Stimulated activated CD4-positive, alpha-beta T cell treated with anti-CD3 and anti-CD28 coated beads, Interleukin-1b, Interleukin-23, amount 100 ng/mL, for 24 hours (primary cell): Measurements from ENCODE around the gene PDF.
A peak's percentile ranks its signal among the peaks of the same experiment; 100 is the strongest.

Experiments used
- DNase-seq, 4 experiments: peaks; one replicate each; pipeline ENCODE4 v3.0.0-alpha.2; 2020; ENCODE audit warnings: low read depth in 4 of 4, low spot score in 1 of 4

Gene PDF

GRCh38 chr16:69286941-69287713 lies 43.3 kb downstream of the PDF start:
- peak in 3 of 4 experiments; percentile 8 to 26 (median 22) for DNase-seq

DNA sequence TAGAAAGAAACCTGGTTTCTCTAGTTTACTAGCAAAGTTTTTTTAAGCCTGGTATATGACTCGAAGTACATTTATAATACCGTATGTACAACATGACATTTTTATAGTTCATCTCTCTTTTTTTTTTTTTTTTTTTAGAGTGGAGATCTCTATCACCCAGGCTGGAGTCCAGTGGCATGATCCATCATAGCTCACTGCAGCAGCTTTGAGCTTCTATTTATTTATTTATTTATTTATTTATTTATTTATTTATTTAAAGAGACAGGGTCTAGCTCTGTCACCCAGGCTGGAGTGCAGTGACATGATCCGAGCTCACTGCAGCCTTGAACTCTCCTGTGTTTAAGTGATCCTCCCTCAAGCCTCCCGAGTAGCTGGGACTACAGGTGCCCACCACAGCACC lies 45.1 kb downstream of the PDF start:
- DNase-seq = no peak

DNA sequence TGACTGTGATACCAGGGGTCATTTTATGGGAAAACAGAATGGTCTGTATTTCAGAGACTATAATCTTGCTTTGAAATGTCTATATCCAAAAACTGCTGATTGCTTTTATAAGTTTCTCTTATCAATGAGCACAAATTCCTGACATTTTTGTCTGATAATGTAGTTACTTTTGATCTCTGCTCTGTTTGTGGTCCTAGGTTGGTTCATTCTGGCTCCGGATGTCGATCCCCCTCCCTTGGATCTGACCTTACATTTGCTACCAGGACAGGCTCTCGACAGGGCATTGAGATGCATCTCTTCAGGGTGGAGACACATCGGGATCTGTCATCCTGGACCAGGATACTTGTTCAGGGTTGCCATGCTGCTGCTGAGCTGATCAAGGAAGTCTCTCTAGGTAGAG lies 46.5 kb downstream of the PDF start:
- DNase-seq = no peak

DNA sequence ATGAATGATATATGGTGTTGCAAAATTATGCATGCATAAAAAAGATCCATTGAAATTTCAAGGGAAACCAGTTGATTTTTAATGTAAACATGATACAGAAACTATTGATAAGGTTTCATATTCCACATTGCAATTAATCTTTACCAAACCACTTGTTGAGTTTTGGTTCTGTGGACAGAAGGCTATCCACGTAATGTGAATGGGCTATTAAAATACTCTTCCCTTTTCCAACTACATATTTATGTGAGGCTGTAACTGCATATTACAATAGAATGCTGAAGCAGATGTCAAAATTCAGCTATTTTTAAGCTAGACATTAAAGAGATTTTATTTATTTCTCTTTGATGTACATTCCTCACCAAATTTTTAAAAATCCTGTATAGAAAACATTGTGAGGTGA lies 53.0 kb downstream of the PDF start:
- DNase-seq = no peak
